Osteocyte (in vitro differentiated cells): ENCODE measurements around the gene ENTHD1. TPM values are rescaled to one million over a fixed set of nuclear protein-coding genes. Genes with fewer than 3 reads are reported as not detected.
"Not testable (repeated sequence)": the region's sequence is repeated elsewhere in the genome, so short reads cannot be mapped to it uniquely, and the experiment has no call there.

ENCODE experiments used
- DNase-seq: peaks from one replicate; pipeline ENCODE4 v3.0.0; 2021; ENCODE audit warnings: mixed read lengths; ENCODE audit not compliant: unreplicated experiment; ENCODE audit errors: extremely low spot score
- H3K27ac Mint-ChIP-seq: one replicate; pipeline ENCODE4 v1.8.0; 2021; ENCODE audit warnings: mild to moderate bottlenecking, mixed read lengths; ENCODE audit not compliant: unreplicated experiment
- H3K27me3 Mint-ChIP-seq: one replicate; pipeline ENCODE4 v1.8.0; 2021; ENCODE audit warnings: mixed read lengths; ENCODE audit not compliant: unreplicated experiment
- H3K36me3 Mint-ChIP-seq: one replicate; pipeline ENCODE4 v1.8.0; 2021; ENCODE audit warnings: mixed read lengths; ENCODE audit not compliant: unreplicated experiment
- H3K4me1 Mint-ChIP-seq: one replicate; pipeline ENCODE4 v1.8.0; 2021; ENCODE audit warnings: mixed read lengths; ENCODE audit not compliant: unreplicated experiment
- H3K4me3 Mint-ChIP-seq: one replicate; pipeline ENCODE4 v1.8.0; 2021; ENCODE audit warnings: mild to moderate bottlenecking, moderate library complexity, mixed read lengths; ENCODE audit not compliant: unreplicated experiment
- H3K9me3 Mint-ChIP-seq: one replicate; pipeline ENCODE4 v1.8.0; 2021; ENCODE audit warnings: mixed read lengths; ENCODE audit not compliant: unreplicated experiment
- total RNA-seq: library from RNA; stranded (reverse); gene quantifications from 2 replicates; pipeline ENCODE4 v1.2.1, GENCODE V29; 2021
- TF ChIP-seq, protein P1 (sequence below): fragments of 200-600 bp; sonication (generic); IDR thresholded peaks from 2 replicates; pipeline ENCODE4 v1.5.0; 2021; ENCODE audit warnings: antibody characterized with exemption, mild to moderate bottlenecking, moderate library complexity

ENTHD1 gene
- total RNA-seq, 1 donor from 2014 or later: not detected

DNA sequence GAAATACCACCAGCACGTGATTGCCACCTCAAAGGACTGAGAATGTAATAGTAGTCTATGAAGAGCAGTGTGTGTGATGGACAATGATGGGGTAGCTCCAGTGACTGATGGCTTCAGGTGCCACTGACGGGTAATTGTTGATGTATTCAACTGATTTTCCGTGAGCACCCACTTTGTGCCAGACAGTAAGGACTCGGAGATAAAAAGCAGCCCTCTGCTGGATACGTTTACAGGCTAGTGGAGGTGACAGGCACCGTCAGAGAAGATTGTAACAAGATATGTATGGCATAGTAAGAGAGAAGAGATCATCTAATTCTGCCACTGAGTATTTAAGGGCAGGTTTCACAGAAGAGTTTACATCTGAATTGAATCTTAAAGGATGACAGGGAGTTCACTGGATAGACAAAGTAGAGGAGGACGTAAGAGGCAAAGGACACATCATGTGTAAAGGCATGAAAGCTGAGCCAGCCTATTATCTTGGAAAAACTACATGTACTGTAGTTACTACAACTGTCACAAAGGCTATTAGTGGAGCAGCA, 1.1 kb upstream of the ENTHD1 start:
- Mint-ChIP-seq H3K27ac (no peak overlapping the region), H3K4me3 (no peak overlapping the region), H3K36me3 (no peaks in the 10 kb centered on the region), H3K4me1 (no peaks in the 10 kb centered on the region), H3K27me3 (peaks cover 23% of the 10 kb centered on the region), H3K9me3 (no peaks in the 10 kb centered on the region)
- DNase-seq: no peak
- TF ChIP-seq, protein P1, sequence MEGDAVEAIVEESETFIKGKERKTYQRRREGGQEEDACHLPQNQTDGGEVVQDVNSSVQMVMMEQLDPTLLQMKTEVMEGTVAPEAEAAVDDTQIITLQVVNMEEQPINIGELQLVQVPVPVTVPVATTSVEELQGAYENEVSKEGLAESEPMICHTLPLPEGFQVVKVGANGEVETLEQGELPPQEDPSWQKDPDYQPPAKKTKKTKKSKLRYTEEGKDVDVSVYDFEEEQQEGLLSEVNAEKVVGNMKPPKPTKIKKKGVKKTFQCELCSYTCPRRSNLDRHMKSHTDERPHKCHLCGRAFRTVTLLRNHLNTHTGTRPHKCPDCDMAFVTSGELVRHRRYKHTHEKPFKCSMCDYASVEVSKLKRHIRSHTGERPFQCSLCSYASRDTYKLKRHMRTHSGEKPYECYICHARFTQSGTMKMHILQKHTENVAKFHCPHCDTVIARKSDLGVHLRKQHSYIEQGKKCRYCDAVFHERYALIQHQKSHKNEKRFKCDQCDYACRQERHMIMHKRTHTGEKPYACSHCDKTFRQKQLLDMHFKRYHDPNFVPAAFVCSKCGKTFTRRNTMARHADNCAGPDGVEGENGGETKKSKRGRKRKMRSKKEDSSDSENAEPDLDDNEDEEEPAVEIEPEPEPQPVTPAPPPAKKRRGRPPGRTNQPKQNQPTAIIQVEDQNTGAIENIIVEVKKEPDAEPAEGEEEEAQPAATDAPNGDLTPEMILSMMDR: no peak

- not testable (repeated sequence) for H3K4me1 Mint-ChIP-seq, H3K27ac Mint-ChIP-seq, H3K4me3 Mint-ChIP-seq, H3K9me3 Mint-ChIP-seq, H3K36me3 Mint-ChIP-seq, DNase-seq
- peaks cover 58% of the 10 kb centered on the region for H3K27me3 Mint-ChIP-seq
Measured at GRCh38 chr22:39889924-39890323, 3.6 kb downstream of the ENTHD1 start.

DNA sequence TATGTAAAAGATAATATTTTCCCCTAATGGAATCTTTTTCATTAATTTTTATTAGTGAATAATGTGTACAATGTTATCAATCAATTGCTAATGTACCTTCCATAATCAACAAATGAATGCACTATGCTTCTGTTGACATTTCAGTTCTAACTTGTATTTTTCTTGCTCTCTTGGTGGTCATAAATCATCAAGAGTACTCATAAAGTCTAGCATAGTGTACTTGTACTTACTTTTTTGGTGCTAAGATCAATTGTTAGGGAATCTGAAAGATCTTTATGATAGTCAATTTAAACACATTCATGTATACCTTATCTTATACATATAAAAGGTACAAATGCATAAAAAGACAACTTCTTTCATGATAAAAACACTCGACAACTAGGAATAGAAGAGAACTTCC, 10.5 kb downstream of the ENTHD1 start:
- DNase-seq: no peak
- Mint-ChIP-seq H3K27ac (no peak overlapping the region), H3K4me3 (no peak overlapping the region), H3K27me3 (peaks cover 76% of the 10 kb centered on the region), H3K36me3 (no peaks in the 10 kb centered on the region), H3K4me1 (no peaks in the 10 kb centered on the region), H3K9me3 (no peaks in the 10 kb centered on the region)
- TF ChIP-seq, protein P1: no peak

- Mint-ChIP-seq H3K27me3 (peaks cover 68% of the 10 kb centered on the region), H3K36me3 (no peaks in the 10 kb centered on the region)
Measured at GRCh38 chr22:39880722-39881121, 12.8 kb downstream of the ENTHD1 start.

DNA sequence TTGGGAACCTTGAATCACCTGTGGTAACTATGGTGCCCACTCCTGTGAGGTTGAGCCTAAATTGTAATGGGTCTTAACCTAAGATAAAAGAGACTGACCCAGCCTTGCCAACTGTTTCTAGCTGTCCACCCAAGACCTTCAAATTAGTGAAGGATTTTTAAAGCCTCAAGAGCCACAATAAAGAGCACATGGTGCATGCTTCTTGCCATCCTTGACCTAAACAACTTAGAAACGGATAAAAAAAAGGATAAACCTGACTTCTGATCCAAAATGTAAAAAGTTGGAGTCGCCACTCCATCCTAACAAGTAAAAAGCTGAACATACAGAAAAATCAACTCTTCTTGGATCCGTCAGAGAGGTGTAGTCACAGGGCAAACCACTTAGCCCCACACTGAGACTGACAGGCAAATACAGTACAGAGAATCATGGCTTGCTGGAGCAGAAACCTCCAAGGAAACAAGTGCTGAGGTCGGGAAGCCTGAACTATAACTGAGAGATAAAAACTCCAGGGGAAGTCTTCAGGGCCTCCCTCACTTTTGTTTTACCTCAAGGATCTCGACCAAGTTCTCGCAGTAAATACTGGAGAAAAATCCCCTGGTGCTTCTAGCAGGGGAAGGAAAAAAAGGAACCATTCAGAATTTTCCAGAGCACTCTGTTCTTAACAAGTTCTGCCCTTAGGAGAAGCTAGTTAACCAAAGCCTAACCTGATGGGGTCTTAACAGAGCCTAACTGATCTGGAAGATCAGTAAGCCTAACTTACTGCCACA, 16.3 kb downstream of the ENTHD1 start:
- H3K9me3 Mint-ChIP-seq: no peaks in the 10 kb centered on the region
- H3K36me3 Mint-ChIP-seq: no peaks in the 10 kb centered on the region

More at GRCh38 chr22:39880722-39881121, 12.8 kb downstream of the ENTHD1 start:
- H3K9me3 Mint-ChIP-seq: no peaks in the 10 kb centered on the region
- TF ChIP-seq, protein P1: no peak
- DNase-seq: no peak
- no peak overlapping the region for H3K27ac Mint-ChIP-seq
- H3K4me1 Mint-ChIP-seq: no peaks in the 10 kb centered on the region
- H3K4me3 Mint-ChIP-seq: no peak overlapping the region

DNA sequence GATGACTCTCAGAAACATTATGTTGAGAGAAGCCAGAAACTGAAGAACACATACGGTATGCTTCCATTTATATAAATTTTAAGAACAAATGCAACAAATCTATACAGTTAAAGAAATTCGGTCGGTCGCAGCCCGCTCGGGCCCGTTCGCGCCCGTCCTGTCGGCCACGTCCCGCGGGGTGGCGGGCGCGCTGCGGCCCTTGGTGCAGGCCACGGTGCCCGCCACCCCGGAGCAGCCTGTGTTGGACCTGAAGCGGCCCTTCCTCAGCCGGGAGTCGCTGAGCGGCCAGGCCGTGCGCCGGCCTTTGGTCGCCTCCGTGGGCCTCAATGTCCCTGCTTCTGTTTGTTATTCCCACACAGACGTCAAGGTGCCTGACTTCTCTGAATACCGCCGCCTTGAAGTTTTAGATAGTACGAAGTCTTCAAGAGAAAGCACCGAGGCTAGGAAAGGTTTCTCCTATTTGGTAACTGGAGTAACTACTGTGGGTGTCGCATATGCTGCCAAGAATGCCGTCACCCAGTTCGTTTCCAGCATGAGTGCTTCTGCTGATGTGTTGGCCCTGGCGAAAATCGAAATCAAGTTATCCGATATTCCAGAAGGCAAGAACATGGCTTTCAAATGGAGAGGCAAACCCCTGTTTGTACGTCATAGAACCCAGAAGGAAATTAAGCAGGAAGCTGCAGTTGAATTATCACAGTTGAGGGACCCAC, 18.2 kb downstream of the ENTHD1 start:
- not testable (repeated sequence) for H3K36me3 Mint-ChIP-seq, DNase-seq, H3K27ac Mint-ChIP-seq, H3K4me3 Mint-ChIP-seq, H3K4me1 Mint-ChIP-seq, H3K9me3 Mint-ChIP-seq
- peaks cover 63% of the 10 kb centered on the region for H3K27me3 Mint-ChIP-seq

More for the DNA sequence above, 16.3 kb downstream of the ENTHD1 start:
- TF ChIP-seq, protein P1: no peak
- H3K27me3 Mint-ChIP-seq: peaks cover 65% of the 10 kb centered on the region
- no peak overlapping the region for H3K27ac Mint-ChIP-seq
- DNase-seq: no peak
- no peak overlapping the region for H3K4me3 Mint-ChIP-seq
- no peaks in the 10 kb centered on the region for H3K4me1 Mint-ChIP-seq
